BLaER1 treated with 17β-estradiol and CSF1 and Interleukin-3, amounts not matched to agents 10 nM and 100 nM (cell line): Measurements from ENCODE around the gene AKAP6.

ENCODE experiments used
- H3K27ac ChIP-seq, 11 experiments: shearing (Covaris generic); formaldehyde crosslinking; 2 replicates each; pipeline ENCODE4 v1.8.1; 2022
- H3K27me3 ChIP-seq, 11 experiments: shearing (Covaris generic); formaldehyde crosslinking; 2 replicates each; pipeline ENCODE4 v1.8.1; 2022
- H3K36me3 ChIP-seq, 11 experiments: shearing (Covaris generic); formaldehyde crosslinking; 2 replicates each; pipeline ENCODE4 v1.8.1; 2022
- H3K4me1 ChIP-seq, 10 experiments: shearing (Covaris generic); formaldehyde crosslinking; 2 replicates each; pipeline ENCODE4 v1.8.1; 2022
- H3K4me2 ChIP-seq, 11 experiments: shearing (Covaris generic); formaldehyde crosslinking; 2 replicates each; pipeline ENCODE4 v1.8.1; 2022
- H3K4me3 ChIP-seq, 10 experiments: shearing (Covaris generic); formaldehyde crosslinking; 2 replicates each; pipeline ENCODE4 v1.8.1; 2022
- H3K9ac ChIP-seq, 11 experiments: shearing (Covaris generic); formaldehyde crosslinking; 2 replicates each; pipeline ENCODE4 v1.8.1; 2022
- H3K9me3 ChIP-seq, 11 experiments: shearing (Covaris generic); formaldehyde crosslinking; replicated peaks in 1 of 11; 2 replicates each; pipeline ENCODE4 v1.8.1; 2022
- H4K20me1 ChIP-seq, 11 experiments: shearing (Covaris generic); formaldehyde crosslinking; 2 replicates each; pipeline ENCODE4 v1.8.1; 2022
- Cebpa-rat ChIP-seq, 11 experiments: shearing (Covaris generic); IDR thresholded peaks; 2 replicates each; pipeline ENCODE4 v1.8.1; 2022

Gene AKAP6

DNA sequence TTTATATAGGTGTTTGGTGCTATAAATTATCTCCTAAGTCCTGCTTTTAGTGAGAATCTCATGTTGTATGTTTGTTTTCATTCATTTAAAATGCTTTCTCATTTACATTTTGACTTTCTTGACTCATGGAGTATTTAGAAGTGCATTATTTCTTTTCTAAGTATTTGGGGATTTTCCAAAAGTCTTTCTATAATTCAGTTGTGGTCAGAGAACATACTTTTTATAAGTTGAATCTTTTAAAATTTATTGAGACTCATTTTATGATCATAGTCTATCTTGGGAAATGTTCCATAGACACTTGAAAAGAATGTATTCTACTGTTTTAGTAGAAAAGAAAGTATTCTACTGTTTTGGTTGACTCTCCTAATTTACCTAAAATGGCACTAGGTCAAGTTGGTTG, 168.2 kb downstream of the AKAP6 start:
- H3K9me3 ChIP-seq, result no peaks in the 10 kb centered on the region
- no peak overlapping the region for H3K9ac ChIP-seq
- no peak for TF ChIP-seq Cebpa-rat (IDR thresholded peaks at IDR 0.05)
- no peak overlapping the region for H3K27ac ChIP-seq
- H3K4me1 ChIP-seq, result peaks cover 0 to 31% (median 0%) of the 10 kb centered on the region in 10 experiments; a peak in 6 of 20 replicates
- H3K36me3 ChIP-seq, result no peaks in the 10 kb centered on the region
- H3K27me3 ChIP-seq, result no peaks in the 10 kb centered on the region
- H3K4me2 ChIP-seq, result no peak overlapping the region
- H4K20me1 ChIP-seq, result no peaks in the 10 kb centered on the region
- no peak overlapping the region for H3K4me3 ChIP-seq

- Histone ChIP-seq H3K9ac (no peak overlapping the region), H3K4me3 (no peak overlapping the region), H3K9me3 (no peaks in the 10 kb centered on the region), H3K4me2 (no peak overlapping the region), H4K20me1 (no peaks in the 10 kb centered on the region), H3K27ac (no peak overlapping the region), H3K36me3 (no peaks in the 10 kb centered on the region), H3K27me3 (no peaks in the 10 kb centered on the region), H3K4me1 (no peaks in the 10 kb centered on the region)
- TF ChIP-seq Cebpa-rat (IDR thresholded peaks at IDR 0.05), result no peak
Observed at GRCh38 chr14:32507029-32507984, 178.2 kb downstream of the AKAP6 start.

DNA sequence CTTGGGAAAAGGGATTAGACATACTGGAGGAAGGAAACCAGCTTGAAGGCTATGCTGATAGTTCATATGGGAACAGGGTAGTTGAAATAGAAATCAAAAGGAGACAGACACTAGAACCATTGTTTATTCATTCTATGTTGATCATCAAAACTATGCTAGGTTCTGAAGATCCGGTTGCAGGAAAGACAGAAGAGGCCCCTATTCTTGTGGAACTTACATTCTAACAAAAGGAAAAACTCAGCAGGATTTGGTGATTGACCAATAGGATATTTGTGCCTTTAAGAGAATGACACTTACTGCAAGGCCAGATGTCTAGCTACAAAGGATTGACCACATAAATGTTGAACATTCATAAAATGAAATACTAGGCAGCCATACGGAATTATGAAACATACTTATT, 179.2 kb downstream of the AKAP6 start:
- no peaks in the 10 kb centered on the region for H3K36me3 ChIP-seq
- H3K27ac ChIP-seq, result no peak overlapping the region
- H3K9me3 ChIP-seq, result no peaks in the 10 kb centered on the region
- H3K9ac ChIP-seq, result no peak overlapping the region
- H3K4me2 ChIP-seq, result no peak overlapping the region
- no peak for TF ChIP-seq Cebpa-rat (IDR thresholded peaks at IDR 0.05)
- H3K4me1 ChIP-seq, result no peaks in the 10 kb centered on the region
- no peaks in the 10 kb centered on the region for H3K27me3 ChIP-seq
- no peak overlapping the region for H3K4me3 ChIP-seq
- H4K20me1 ChIP-seq, result no peaks in the 10 kb centered on the region

- H3K4me3 ChIP-seq, result no peak overlapping the region
- H3K9me3 ChIP-seq, result no peaks in the 10 kb centered on the region
- no peaks in the 10 kb centered on the region for H3K4me1 ChIP-seq
- H3K4me2 ChIP-seq, result no peak overlapping the region
- no peaks in the 10 kb centered on the region for H3K27me3 ChIP-seq
- H3K9ac ChIP-seq, result no peak overlapping the region
- no peak for TF ChIP-seq Cebpa-rat (IDR thresholded peaks at IDR 0.05)
- H4K20me1 ChIP-seq, result no peaks in the 10 kb centered on the region
- no peak overlapping the region for H3K27ac ChIP-seq
- no peaks in the 10 kb centered on the region for H3K36me3 ChIP-seq
Observed at GRCh38 chr14:32509632-32510187, 180.6 kb downstream of the AKAP6 start.

DNA sequence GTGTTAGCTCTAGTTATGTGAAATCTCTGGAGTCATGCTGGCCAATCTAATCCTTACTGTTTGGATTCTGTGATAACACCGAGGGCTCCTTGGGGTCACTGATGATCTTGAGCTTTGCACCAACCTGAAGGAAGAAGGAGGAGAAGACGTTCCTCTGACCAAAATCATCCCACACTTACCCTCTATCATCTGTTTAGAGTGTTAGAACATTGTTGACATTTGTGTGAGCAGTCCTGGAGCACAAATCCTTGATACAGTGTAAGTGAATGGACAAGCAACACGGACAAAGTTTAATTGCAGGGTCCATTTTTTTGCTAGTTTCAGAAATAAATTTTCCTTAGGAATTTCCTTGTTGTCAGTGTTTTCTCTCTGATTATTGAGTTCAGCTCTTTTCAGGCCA, 181.7 kb downstream of the AKAP6 start:
- no peaks in the 10 kb centered on the region for H3K9me3 ChIP-seq
- H3K9ac ChIP-seq, result no peak overlapping the region
- no peaks in the 10 kb centered on the region for H3K36me3 ChIP-seq
- no peaks in the 10 kb centered on the region for H4K20me1 ChIP-seq
- no peak for TF ChIP-seq Cebpa-rat (IDR thresholded peaks at IDR 0.05)
- H3K27me3 ChIP-seq, result no peaks in the 10 kb centered on the region
- no peak overlapping the region for H3K4me2 ChIP-seq
- H3K4me1 ChIP-seq, result no peaks in the 10 kb centered on the region
- H3K27ac ChIP-seq, result no peak overlapping the region
- no peak overlapping the region for H3K4me3 ChIP-seq

- Histone ChIP-seq H3K27me3 (no peaks in the 10 kb centered on the region), H3K9ac (peak overlapping the region in 1 of 11 experiments; percentile 12; a peak in 1 of 22 replicates), H3K27ac (no peak overlapping the region), H3K4me3 (no peak overlapping the region), H3K36me3 (no peaks in the 10 kb centered on the region), H3K4me1 (no peaks in the 10 kb centered on the region), H3K4me2 (no peak overlapping the region), H4K20me1 (no peaks in the 10 kb centered on the region), H3K9me3 (peaks cover 0 to 3% (median 0%) of the 10 kb centered on the region in 11 experiments; a peak in 4 of 22 replicates)
- TF ChIP-seq Cebpa-rat (IDR thresholded peaks at IDR 0.05), result no peak
Observed at GRCh38 chr14:32512348-32512747, 183.2 kb downstream of the AKAP6 start.

GRCh38 chr14:32512813-32513212, 183.7 kb downstream of the AKAP6 start:
- Histone ChIP-seq H3K27me3 (no peaks in the 10 kb centered on the region), H3K4me2 (no peak overlapping the region), H3K4me3 (no peak overlapping the region), H3K27ac (no peak overlapping the region), H3K9ac (peak overlapping the region in 1 of 11 experiments; percentile 12; a peak in 1 of 22 replicates), H3K4me1 (no peaks in the 10 kb centered on the region), H4K20me1 (no peaks in the 10 kb centered on the region), H3K9me3 (peaks cover 0 to 5% (median 0%) of the 10 kb centered on the region in 11 experiments; a peak in 4 of 22 replicates), H3K36me3 (no peaks in the 10 kb centered on the region)
- no peak for TF ChIP-seq Cebpa-rat (IDR thresholded peaks at IDR 0.05)

DNA sequence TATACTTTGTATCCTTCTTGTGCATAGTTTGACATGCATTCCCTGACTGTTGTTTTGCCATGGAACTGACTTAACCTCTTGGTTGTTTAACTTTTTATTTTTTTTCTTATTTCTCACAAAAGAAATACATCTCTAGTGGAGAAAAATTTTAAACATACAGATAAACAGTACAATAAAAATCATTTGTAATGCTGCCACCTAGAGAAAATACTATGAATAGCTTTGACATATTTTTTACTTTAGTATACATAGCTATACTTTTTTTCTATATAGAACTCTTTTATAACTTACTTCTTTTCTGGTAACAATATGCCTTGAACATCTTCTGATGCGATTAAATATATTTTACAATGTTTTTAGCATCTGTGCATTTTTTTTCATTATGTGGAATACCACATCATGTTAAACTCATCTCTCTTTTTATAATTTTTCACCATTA, 184.5 kb downstream of the AKAP6 start:
- peaks cover 0 to 5% (median 0%) of the 10 kb centered on the region in 11 experiments; a peak in 4 of 22 replicates for H3K9me3 ChIP-seq
- no peak overlapping the region for H3K4me2 ChIP-seq
- H3K27me3 ChIP-seq, result no peaks in the 10 kb centered on the region
- no peaks in the 10 kb centered on the region for H3K36me3 ChIP-seq
- no peaks in the 10 kb centered on the region for H3K4me1 ChIP-seq
- H3K4me3 ChIP-seq, result no peak overlapping the region
- H3K9ac ChIP-seq, result peak overlapping the region in 1 of 11 experiments; percentile 12; a peak in 1 of 22 replicates
- no peaks in the 10 kb centered on the region for H4K20me1 ChIP-seq
- TF ChIP-seq Cebpa-rat (IDR thresholded peaks at IDR 0.05), result no peak
- H3K27ac ChIP-seq, result no peak overlapping the region

DNA sequence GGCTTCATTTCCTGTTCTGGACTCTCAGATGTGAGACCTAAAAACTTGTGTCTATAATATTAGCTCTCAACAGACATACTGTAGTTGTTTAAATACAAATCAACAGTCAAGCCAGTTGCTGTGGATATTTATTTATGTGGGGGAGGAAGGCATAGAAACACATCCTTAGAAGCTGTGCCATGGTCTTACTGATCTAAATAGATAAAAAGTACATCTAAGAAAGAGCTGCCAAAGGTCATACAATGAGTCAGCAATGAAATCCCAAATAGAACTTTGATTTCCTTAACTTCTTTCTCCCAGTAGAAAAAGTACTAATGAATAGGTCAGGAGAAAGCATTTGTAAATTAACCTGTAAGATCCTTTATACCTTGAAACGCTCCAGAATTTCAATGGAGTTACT, 185.1 kb downstream of the AKAP6 start:
- H3K27ac ChIP-seq, result no peak overlapping the region
- no peak for TF ChIP-seq Cebpa-rat (IDR thresholded peaks at IDR 0.05)
- H3K9ac ChIP-seq, result 0 out of 22 replicates have a peak overlapping the region, but pooled peaks of 1 of the 11 experiments have one; percentile 27
- H3K9me3 ChIP-seq, result peaks cover 0 to 5% (median 0%) of the 10 kb centered on the region in 11 experiments; a peak in 4 of 22 replicates
- no peaks in the 10 kb centered on the region for H3K27me3 ChIP-seq
- no peaks in the 10 kb centered on the region for H3K4me1 ChIP-seq
- no peak overlapping the region for H3K4me2 ChIP-seq
- no peaks in the 10 kb centered on the region for H4K20me1 ChIP-seq
- no peaks in the 10 kb centered on the region for H3K36me3 ChIP-seq
- no peak overlapping the region for H3K4me3 ChIP-seq
